OCI-LY3 (cell line): Measurements from ENCODE around the gene PAX9.

Experiments used
- H2AFZ ChIP-seq: fragments of 200-600, 300-600 bp; shearing (Covaris generic); 2 replicates; pipeline ENCODE4 v1.6.0; 2014; ENCODE audit warnings: antibody characterized with exemption, low read depth, low read length
- H3K27ac ChIP-seq: fragments of 200-600, 300-600 bp; sonication (generic); 2 replicates; pipeline ENCODE4 v1.5.1; 2014; ENCODE audit warnings: mild to moderate bottlenecking, low read length, moderate library complexity, mixed read lengths
- H3K27me3 ChIP-seq: fragments of 200-600, 300-600 bp; sonication (generic); 2 replicates; pipeline ENCODE4 v1.6.1; 2014; ENCODE audit warnings: low read depth, low read length, mixed read lengths
- H3K36me3 ChIP-seq: fragments of 200-600, 300-600 bp; sonication (generic); replicated peaks from 2 replicates; pipeline ENCODE3; 2014; ENCODE audit warnings: low read depth, low read length, mixed read lengths
- H3K4me1 ChIP-seq: fragments of 300-600, 200-600 bp; sonication (generic); 2 replicates; pipeline ENCODE4 v1.6.1; 2014; ENCODE audit warnings: low read length, mixed read lengths
- H3K4me2 ChIP-seq: fragments of 200-600, 300-600 bp; sonication (generic); 2 replicates; pipeline ENCODE4 v1.6.1; 2014; ENCODE audit warnings: low read length, mixed read lengths
- H3K4me3 ChIP-seq: fragments of 300-600, 200-600 bp; sonication (generic); 2 replicates; pipeline ENCODE4 v1.5.1; 2014; ENCODE audit warnings: antibody characterized with exemption, mild to moderate bottlenecking, low read length, moderate library complexity
- H3K79me2 ChIP-seq: fragments of 300-600, 200-600 bp; shearing (Covaris generic); 2 replicates; pipeline ENCODE4 v1.6.1; 2014; ENCODE audit warnings: mild to moderate bottlenecking, low read length, mixed read lengths
- H3K9ac ChIP-seq: fragments of 300-600, 200-600 bp; shearing (Covaris generic); 2 replicates; pipeline ENCODE4 v1.6.0; 2014; ENCODE audit warnings: mild to moderate bottlenecking, low read length, moderate library complexity
- H3K9me3 ChIP-seq: fragments of 200-600, 300-600 bp; shearing (Covaris generic); 2 replicates; pipeline ENCODE4 v1.6.1; 2014; ENCODE audit warnings: low read length, mixed read lengths; ENCODE audit not compliant: insufficient read depth
- H4K20me1 ChIP-seq: fragments of 200-600, 300-600 bp; sonication (generic); 2 replicates; pipeline ENCODE4 v1.6.1; 2016; ENCODE audit warnings: low read length, mixed read lengths; ENCODE audit not compliant: insufficient read depth
- EZH2phosphoT487 ChIP-seq: fragments of 200-600 bp; shearing (Covaris generic); IDR thresholded peaks from 2 replicates; pipeline ENCODE4 v1.6.1; 2018; ENCODE audit warnings: antibody characterized with exemption, mixed run types, low read depth
- TF ChIP-seq, protein P1 (sequence below): fragments of 200-600, 300-600 bp; sonication (generic); IDR thresholded peaks from 2 replicates; pipeline ENCODE4 v1.5.1; 2014; ENCODE audit warnings: antibody characterized with exemption, low read length, low read depth

PAX9 gene

DNA sequence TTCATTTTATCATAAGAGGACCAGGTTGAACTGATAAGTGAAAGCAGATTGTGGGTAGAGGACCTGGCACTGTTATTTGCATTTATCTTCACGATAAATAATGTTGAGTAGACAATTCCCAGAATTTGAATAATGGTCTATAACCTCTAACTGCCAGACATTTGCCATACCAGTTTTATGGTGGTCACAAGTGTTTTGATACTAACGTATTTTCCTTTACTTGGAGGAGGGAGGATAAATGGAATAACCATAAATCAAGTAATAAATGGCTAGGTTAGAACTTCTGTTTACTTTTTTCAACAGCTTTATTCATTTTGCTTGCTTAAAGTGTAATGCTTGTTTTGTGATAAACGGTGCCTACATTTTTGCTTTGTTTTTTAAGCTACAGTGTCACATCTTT is 9.5 kb downstream of the PAX9 start:
- Histone ChIP-seq H3K27ac (no peak overlapping the region), H3K79me2 (no peaks in the 10 kb centered on the region), H3K4me1 (peaks cover 6% of the 10 kb centered on the region), H3K9ac (no peak overlapping the region), H3K4me3 (no peak overlapping the region), H3K36me3 (no peaks in the 10 kb centered on the region), H3K4me2 (no peak overlapping the region), H3K27me3 (no peaks in the 10 kb centered on the region), H3K9me3 (no peaks in the 10 kb centered on the region), H4K20me1 (no peaks in the 10 kb centered on the region), H2AFZ (no peak overlapping the region)
- TF ChIP-seq, protein P1, sequence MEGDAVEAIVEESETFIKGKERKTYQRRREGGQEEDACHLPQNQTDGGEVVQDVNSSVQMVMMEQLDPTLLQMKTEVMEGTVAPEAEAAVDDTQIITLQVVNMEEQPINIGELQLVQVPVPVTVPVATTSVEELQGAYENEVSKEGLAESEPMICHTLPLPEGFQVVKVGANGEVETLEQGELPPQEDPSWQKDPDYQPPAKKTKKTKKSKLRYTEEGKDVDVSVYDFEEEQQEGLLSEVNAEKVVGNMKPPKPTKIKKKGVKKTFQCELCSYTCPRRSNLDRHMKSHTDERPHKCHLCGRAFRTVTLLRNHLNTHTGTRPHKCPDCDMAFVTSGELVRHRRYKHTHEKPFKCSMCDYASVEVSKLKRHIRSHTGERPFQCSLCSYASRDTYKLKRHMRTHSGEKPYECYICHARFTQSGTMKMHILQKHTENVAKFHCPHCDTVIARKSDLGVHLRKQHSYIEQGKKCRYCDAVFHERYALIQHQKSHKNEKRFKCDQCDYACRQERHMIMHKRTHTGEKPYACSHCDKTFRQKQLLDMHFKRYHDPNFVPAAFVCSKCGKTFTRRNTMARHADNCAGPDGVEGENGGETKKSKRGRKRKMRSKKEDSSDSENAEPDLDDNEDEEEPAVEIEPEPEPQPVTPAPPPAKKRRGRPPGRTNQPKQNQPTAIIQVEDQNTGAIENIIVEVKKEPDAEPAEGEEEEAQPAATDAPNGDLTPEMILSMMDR, result no peak
- TF ChIP-seq EZH2phosphoT487, result no peak

DNA sequence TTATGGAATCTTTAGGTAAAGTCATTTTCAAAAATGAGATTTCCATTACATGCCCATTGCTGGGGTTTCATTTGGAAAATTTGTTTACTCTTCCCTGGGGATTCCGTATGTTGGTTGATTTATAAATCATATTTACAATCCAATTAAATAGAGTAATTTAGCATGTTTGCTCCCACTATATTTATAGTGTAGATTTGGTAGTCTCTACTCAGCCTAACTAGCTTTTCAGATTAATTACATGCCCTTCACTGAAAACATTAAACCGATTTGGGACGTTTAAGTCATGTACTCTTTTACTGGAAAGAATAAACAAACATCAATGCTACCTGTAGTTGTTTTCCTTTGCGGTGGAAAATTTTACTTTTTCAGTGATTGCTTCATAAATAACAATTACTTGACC is 10.4 kb downstream of the PAX9 start:
- Histone ChIP-seq H3K36me3 (no peaks in the 10 kb centered on the region), H3K4me1 (peaks cover 6% of the 10 kb centered on the region), H3K4me3 (no peak overlapping the region), H3K79me2 (no peaks in the 10 kb centered on the region), H3K9ac (no peak overlapping the region), H3K9me3 (no peaks in the 10 kb centered on the region), H3K27me3 (no peaks in the 10 kb centered on the region), H3K4me2 (no peak overlapping the region), H3K27ac (no peak overlapping the region), H2AFZ (no peak overlapping the region), H4K20me1 (no peaks in the 10 kb centered on the region)
- TF ChIP-seq, protein P1, result no peak
- no peak for TF ChIP-seq EZH2phosphoT487

DNA sequence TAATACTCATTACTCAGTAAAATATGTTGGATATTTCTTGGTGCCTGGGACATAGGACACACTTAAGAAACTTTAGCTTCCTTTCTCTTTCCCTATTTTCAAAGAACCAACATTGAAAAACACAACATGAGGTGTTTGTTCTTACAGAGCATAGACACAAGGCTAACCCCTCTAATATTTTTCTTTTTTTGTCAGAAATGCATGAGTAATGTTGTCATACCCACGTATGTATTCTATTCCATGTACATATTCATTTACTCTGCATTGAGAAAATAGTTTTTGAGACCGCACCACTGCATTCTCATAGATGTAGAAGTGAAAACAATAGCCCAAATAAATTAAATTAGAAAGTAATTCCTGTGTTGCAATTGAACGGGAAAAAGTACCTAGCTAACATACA is 13.0 kb downstream of the PAX9 start:
- H3K36me3 ChIP-seq, result no peaks in the 10 kb centered on the region
- TF ChIP-seq EZH2phosphoT487, result no peak
- TF ChIP-seq, protein P1, result no peak
- H3K27ac ChIP-seq, result no peak overlapping the region
- no peak overlapping the region for H3K4me2 ChIP-seq
- H3K4me1 ChIP-seq, result no peaks in the 10 kb centered on the region
- no peaks in the 10 kb centered on the region for H3K27me3 ChIP-seq
- no peak overlapping the region for H3K9ac ChIP-seq
- H4K20me1 ChIP-seq, result no peaks in the 10 kb centered on the region
- no peak overlapping the region for H3K4me3 ChIP-seq
- no peaks in the 10 kb centered on the region for H3K9me3 ChIP-seq
- H2AFZ ChIP-seq, result no peak overlapping the region
- H3K79me2 ChIP-seq, result no peaks in the 10 kb centered on the region

DNA sequence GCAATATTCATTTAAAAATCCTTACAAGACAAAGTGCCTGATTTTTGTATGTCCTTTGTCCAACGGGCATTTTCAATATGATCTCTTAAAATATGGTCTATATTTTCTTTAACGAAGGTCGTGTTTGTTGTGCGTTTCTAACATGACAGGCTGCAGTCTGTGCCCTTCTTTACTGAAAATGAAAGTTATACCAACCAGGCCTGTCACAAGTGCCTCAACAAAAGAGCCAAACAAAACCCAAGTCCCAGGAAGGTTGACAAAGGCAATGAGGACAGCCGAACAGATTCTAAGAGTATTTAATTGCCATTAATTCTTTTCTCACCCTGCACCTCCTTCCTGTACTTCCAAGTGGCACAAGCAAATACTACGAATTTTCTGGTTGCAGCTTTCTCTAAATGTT is 13.9 kb downstream of the PAX9 start:
- no peak overlapping the region for H3K9ac ChIP-seq
- H3K79me2 ChIP-seq, result no peaks in the 10 kb centered on the region
- H3K4me1 ChIP-seq, result no peaks in the 10 kb centered on the region
- no peaks in the 10 kb centered on the region for H3K36me3 ChIP-seq
- H3K4me3 ChIP-seq, result no peak overlapping the region
- no peak overlapping the region for H2AFZ ChIP-seq
- TF ChIP-seq, protein P1, result no peak
- no peak for TF ChIP-seq EZH2phosphoT487
- no peaks in the 10 kb centered on the region for H3K9me3 ChIP-seq
- no peak overlapping the region for H3K27ac ChIP-seq
- H3K4me2 ChIP-seq, result no peak overlapping the region
- no peaks in the 10 kb centered on the region for H4K20me1 ChIP-seq
- no peaks in the 10 kb centered on the region for H3K27me3 ChIP-seq
